ENCODE data around the gene ERO1B.
"Not testable (repeated sequence)": the region's sequence is repeated elsewhere in the genome, so short reads cannot be mapped to it uniquely, and the experiment has no call there.

The ERO1B gene

DNA sequence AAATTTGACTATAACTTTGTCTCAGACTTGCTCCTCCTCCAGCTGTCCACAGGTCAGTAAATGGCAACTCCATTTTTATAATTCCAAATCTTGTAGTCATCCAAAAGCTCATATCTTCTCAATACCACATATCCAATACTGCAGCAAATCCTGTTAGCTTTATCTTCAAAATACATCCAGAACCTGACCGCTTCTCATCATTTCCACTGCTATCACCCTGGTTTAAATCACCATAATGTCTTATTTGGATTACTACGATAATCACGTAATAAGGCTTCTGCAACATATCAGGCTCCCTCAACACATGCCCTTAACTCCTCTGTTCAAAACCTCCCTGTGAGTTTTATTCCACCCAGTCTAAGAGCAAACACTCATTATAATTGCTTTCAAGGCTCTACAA is 34.5 kb downstream of the ERO1B start:
- FAIRE-seq = no peak

DNA sequence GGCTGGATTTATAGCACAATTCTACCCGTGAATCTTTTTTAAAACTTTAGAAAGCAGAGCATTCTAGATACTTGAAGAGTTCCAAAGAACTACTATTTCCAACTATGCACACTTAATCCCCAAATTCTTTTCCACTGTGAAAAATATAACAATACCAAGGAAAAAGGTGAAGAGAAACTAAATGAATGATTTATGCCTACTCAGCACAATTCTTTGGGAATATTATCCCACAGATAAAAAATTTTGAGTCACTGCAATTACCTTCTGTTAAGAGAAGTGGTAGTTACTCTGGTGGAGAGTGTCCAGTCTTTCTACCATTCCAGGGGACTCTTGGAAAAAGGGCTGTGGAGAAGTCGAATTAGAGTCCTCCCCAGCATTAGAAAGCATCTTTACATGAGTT is 39.2 kb downstream of the ERO1B start:
- FAIRE-seq = no peak

DNA sequence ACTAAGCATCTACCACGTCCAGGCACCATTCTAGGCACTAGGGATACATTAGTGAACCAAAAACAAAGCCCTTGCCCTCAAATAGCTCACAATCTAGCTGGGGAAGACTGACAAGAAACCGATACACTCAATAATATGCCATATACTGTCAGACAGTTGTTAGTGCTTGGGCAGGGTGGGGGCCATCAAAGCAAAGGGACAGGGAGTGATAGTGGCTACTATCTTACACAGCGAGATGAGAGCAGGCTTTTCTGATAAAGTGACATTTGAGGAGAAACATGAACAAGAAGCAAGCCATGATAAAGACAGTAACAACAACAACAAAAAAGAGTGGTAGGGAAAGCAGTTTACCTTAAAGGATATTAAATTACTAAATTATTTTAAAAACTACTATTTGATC is 41.1 kb downstream of the ERO1B start:
- no peak for FAIRE-seq

DNA sequence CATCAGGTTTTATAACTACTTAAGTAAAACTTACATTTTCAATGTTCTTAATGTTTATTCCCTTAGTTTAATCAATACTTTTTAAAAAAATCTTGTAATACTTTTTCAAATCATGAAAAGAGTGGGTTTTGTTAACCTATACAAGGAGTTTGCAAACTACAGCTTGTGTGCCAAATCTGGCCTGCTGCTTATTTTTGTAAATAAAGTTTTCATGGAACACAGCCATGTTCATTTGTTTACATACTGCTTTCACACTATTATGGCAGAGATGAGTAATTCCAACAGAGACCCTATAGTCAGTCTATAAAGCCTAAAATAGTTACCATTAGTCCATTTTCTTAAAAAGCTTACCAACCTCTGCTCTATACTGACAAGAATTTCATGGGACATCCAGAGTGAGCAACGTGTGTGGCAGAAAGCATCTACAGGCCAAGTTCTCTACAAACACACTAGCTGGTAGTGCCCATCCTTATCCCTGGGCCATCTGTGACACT is 42.6 kb downstream of the ERO1B start:
- no peak for FAIRE-seq

DNA sequence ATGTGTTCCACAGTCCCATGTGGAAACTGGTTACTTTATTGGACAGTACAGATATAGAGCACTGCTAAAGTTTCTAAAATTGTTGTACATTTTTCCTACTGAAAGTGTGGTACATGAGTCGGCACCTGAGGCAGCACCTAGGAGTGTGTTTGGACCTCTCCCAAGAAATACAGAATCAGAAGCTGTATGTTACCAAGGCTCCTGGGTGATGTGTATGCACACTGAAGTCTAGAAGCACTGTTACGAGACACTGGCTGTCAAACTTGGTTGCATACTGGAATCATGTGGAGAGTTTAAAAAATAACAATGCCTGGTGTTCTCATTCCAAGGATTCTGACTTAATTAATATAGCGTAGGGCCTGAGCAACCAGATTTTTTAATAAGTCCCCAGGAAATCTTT is 46.6 kb downstream of the ERO1B start:
- FAIRE-seq = no peak

DNA sequence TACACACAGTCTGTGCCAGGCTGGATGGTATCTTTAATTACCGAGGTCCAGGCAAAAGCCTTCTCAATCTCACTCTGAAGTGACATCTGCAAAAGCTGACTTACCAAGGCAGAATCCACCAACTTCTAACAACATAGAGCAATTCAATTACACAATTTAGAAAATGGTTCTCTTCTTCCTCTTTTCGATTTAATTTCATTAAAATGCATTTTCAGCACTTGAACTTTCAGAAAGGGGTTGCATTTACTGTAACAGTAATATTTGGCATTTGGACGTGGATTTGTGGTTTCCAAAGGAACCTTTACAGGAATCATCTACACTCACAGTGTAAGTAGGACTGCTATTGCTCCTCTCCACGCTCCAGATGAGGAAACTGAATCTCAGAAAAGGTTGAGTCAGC is 53.3 kb downstream of the ERO1B start:
- no peak for FAIRE-seq

DNA sequence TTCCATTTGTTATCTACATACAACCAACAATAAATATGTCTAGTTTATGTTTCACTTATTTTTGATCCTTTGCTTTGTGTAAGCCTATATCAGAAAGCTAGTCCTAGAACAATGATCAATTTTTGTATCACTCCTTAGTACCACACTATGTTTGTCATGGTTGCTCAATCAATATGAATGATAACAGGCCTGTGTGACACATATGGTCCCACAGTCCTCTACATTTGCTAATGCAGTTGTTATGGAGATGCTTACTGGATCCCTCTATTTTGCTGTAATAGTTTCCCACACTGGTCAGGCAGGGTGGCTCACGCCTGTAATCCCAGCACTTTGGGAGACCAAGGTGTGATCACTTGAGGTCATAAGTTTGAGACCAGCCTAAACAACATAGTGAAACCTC is 59.1 kb downstream of the ERO1B start:
- no peak for FAIRE-seq

DNA sequence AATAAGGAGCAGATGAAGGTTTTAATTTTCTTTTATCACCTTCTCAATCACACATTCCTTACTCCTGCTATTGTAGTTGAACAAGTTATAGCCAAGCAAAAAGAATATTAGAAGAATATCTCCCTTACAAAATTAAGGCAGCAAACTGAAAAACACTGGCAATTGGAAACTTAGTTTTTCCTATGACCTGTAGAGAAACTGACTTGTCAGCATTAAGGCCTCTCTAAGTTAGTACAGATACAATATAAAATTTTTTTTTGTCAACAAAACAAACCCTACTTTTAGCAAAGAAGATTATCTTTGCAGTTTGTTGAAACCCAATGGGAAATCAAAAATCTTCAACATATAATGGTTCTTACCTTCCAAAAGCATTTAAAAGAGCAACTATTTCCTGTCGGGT is 61.3 kb downstream of the ERO1B start:
- no peak for FAIRE-seq

DNA sequence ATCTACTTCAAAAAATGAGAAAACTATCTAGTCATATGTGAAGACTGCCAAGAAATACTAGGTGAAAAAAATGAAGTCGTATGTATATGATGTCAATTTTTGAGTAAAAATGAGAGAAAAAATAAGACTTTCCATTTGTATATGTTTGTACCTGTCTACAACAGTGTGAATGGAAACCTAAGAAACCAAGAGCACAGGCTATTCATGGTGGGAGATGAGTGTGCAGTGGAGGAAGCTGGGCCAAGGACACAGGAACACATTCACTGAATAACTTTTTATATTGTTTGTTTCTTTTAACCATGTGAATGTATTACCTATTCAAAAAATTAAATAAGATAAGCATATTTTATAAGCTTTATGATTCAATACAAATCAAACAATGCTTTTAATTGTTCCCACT is 67.0 kb downstream of the ERO1B start:
- no peak for FAIRE-seq

DNA sequence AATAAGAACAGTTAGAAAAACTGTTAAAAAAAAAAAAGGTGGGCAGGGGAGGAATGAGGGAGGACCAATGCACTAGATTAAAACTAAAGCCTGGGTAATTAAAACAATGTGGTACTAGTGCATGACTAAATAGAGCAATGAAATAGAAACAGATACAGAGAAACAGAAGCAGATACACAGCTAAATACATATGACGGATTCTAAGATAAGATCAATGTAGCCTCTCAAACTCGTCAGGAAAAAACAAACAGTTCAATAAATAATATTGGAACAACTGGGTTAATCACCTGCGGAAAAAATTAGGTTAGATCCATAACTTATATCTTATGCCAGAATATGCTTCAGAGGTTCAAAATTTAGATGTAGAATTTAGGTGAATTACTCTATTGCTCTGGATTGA is 68.2 kb downstream of the ERO1B start:
- FAIRE-seq = no peak

DNA sequence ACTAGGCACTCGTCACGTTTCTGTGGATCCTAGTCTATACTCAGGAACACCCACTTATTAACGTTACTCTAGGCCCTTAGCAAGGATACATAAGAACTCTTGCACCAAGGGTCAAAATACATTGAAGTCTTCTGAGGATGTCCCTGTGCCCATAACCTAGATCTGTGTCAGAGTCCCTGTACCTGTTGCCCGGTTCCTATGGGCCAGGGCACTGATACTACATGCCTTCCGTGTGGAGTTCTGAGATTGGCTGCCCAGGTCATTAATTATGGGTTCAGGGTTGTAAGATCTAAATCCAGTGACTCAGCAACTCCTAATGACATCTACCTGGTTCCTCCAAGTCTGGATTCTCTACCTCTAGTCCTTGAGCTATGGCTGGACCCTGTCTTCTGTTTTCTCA is 69.9 kb downstream of the ERO1B start:
- FAIRE-seq = no peak

DNA sequence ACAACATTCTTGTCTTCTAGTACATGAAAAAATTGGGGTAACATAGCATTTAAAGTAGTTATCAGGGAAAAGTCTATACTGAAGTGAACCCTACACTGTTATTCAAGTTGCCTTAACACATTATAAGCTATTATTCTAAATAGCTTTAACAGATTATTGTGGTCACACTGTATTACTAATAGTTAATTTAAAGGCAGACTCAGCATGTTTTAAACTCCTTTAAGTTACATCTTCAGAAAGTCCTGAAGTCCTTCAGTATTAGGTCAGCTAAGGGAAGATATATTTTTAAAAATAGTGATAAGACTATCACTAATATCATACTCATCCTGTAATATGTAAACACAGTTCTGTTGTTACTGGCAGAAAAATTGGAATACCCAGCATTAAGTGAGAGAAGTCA is 72.0 kb downstream of the ERO1B start:
- FAIRE-seq = no peak

DNA sequence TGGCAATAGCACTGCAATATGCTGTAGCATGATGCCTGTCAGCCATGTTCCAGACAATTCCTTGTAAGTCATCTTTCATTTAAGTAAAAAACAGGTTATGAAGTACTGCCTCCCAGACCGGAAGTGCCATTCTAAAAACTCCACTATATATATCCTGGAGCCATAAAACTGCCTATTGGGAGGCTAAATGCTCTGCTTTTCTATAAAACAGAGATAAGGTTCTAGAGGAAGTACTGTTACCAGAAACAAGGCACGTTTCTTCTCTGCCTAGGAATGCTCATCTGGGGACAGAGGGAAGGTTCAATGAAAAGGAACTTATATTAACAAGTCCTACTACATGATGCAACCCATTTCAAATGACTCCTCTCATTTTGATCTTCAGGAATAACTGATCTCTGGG is 72.6 kb downstream of the ERO1B start:
- no peak for FAIRE-seq

DNA sequence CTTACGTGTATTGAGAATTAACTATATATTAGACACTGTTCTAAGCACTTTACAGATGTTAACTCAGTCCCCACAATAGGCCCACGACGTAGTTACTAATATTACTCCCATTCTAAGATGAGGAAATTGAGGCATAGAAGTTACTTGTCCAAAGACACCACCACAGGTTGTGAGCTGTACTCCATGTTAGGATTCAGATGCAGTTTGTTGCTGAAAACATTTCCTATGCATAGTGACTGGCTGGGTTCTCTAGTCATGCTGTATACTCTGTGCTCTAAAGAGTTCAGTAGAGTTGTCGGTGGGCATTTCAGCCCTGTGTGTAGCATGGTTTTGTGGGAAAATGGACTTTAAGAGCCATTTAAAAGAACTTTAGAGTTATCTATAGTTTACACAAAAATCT is 74.2 kb downstream of the ERO1B start:
- FAIRE-seq = no peak

DNA sequence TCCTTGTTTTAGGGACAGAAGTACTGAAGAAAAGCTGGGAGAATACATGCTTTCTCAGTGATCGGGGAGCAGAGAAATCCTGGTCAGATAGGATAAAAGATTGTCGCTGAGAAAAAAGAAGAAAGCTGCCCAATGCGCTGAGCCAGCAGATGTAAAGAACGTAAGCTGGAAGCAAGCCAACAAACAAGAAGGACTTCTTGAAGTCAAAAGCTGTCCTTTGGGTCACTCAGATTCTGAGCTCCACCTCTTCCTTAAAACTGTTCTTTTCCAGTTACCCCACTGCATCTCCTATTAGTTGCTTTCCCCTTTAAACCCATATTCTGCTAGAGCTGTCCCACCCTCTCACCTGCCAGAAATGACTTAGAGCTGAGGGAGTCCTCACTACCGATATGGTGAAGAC is 74.6 kb downstream of the ERO1B start:
- no peak for FAIRE-seq

DNA sequence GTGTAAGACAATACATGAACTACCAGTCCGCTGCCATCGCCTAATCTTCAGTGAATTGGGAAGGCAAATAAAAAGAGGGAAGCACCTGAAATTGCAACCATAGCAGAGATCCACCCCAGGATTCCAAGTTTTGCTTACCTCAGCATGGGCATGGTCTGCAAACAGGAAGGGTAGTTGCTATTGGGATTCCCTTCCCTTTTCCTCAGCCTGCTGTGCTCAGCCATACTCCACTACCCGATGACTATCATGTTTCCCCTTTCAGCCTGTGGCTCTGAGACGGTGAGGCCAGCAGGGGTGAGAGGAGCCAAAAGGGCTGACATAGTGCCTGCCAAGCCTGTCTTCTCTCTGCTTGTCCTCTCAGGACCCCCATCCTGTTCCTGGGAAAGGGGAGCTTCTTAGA is 75.2 kb downstream of the ERO1B start:
- FAIRE-seq = no peak

DNA sequence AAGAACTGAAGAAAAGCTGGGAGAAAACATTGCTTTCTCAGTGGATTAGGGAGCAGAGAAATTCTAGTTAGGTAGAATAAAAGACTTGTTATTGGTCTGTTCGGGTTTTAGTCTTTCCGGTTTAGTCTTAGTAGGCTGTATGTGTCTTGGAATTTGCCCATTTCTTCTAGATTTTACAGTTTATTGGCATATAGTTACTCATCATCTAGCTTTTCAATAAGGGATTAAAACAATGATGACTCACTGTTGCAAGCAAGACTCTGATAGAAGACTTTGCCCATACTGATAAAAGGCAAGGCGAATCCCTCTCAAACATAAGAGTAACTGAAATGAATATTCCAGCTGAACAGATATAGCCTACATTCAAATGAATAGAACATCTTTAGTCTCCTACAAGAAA is 77.1 kb downstream of the ERO1B start:
- FAIRE-seq = no peak

DNA sequence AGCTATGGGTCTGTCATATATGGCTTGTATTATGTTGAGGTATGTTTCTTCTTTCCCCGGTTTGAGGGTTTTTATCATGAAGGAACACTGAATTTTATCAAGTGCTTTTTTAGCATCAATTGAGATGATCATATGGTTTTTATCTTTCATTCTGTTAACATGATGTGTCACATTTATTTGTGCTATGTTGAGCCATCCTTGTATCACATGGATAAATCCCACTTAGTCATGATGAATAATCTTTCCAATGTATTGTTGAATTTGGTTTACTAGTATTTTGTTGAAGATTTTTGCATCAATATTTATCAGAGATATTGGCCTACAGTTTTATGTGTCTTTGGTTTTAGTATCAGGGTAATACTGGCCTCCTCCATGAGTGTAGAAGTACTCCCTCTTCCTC is 77.7 kb downstream of the ERO1B start:
- no peak for FAIRE-seq

DNA sequence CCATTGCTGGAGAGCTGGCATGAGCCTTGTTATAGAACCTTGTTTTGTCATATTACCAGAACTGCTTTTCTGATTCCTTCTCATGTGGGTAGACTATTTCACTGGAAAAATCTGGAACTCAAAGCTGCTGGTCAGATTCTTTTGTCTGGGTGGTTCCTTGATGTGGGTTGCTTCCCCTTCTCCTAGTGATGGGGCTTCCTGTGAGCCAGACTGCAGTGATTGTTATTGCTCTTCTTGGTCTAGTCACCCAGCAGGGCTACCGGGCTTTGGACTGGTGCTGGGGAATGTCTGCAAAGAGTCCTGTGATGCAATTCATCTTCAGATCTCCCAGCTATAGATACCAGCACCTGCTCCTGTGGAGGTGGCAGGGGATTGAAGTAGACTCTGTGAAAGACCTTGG is 80.0 kb downstream of the ERO1B start:
- FAIRE-seq = no peak

DNA sequence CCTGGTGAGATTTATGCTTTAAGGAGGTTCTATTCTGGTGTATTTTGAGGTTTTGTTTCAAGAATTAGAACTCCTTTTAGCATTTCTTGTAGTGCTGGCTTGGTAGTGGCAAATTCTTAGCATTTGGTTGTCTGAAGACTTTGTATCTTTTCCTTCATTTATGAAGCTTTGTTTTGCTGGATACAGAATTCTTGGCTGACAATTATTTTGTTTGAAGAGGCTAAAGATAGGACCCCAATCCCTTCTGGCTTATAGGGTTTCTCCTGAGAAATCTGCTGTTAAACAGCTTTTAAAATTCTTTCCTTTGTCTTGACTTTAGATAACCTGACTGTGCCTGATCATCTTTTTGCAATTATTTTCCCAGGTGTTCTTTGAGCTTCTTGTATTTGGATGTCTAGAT is 80.8 kb downstream of the ERO1B start:
- FAIRE-seq = no peak

DNA sequence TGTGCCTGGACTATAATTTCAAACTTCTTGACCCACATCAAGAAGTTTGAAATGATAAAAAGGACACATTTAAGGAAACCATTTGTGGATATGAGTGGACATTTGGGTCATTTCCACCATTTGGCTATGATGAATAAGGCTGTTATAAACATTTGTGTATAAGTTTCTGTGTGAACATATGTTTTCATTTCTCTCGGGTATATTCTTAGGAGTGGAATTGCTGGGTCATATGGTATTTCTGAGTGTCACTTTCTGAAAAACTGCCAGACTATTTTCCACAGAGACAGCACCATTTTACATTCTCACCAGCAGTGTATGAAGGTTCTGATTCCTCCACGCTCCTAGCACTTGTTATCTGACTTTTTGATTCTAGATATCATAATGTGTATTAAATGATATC is 88.6 kb downstream of the ERO1B start:
- FAIRE-seq = no peak

DNA sequence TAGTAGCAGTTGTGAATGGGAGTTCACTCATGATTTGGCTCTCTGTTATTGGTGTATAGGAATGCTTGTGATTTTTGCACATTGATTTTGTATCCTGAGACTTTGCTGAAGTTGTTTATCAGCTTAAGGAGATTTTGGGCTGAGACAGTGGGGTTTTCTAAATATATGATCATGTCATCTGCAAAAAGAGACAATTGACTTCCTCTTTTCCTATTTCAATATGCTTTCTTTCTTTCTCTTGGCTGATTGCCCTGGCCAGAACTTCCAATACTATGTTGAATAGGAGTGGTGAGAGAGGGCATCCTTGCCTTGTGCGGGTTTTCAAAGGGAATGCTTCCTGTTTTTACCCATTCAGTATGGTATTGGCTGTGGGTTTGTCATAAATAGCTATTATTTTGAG is 93.7 kb downstream of the ERO1B start:
- not testable (repeated sequence) for FAIRE-seq

DNA sequence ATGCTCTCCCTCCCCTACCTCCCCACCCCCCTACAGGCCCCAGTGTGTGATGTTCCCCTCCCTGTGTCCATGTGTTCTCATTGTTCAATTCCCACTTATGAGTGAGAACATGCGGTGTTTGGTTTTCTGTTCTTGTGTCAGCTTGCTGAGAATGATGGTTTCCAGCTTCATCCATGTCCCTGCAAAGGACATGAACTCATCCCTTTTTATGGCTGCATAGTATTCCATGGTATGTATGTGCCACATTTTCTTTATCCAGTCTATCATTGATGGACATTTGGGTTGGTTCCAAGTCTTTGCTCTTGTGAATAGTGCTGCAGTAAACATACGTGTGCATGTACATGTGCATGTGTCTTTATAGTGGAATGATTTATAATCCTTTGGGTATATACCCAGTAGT is 95.3 kb downstream of the ERO1B start:
- not testable (repeated sequence) for FAIRE-seq

DNA sequence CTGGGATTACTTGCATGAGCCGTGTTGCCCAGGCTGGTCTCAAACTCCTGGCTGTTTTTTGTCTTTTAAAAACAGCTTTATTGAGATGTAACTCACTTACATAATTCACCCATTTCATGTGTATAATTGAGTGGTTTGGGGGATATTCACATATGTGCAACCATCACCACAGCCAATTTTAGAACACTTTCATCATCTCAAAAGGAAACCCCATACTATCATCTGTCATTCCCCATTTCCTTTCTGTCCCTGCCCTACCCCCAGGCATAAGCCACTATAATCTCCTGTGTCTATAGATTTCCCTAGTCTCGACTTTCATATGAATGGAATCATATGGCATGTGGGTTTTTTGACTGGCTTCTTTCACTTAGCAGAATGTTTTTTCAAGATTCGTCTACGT is 96.1 kb downstream of the ERO1B start:
- FAIRE-seq = no peak

DNA sequence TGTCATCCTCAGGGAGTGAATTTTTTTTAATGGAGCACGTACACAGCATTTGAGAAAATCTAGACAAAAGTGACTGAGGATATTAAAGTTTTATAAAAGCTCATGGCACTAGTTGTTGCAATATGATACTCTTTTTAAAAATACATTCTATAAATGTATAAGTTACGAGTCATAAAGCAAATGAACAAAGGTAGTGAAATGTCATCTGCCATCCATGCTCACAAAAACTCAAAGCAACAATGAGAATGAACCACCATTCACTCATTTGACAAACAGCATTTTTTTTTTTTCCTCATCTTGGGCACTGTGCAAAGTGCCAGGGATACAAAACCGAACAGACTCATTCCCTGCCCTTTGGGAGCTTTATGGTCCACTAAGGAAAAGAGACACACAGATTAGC is 100.7 kb downstream of the ERO1B start:
- FAIRE-seq = no peak

DNA sequence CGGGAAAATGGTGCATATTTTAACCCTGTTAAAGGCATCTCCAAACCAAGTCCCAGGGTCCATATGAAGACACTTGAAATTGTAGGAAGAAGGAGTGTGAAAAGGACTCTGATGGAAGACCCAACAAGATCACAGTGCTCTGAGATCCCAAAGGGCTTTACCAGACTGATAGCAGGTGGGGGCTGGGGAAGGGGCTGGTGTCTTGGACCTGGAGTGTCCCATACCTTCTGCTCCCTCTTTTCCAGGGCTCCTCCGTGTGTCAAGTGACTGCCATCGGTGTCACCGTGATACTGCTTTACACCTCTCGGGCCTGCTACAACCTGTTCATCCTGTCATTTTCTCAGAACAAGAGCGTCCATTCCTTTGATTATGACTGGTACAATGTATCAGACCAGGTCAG is 102.1 kb downstream of the ERO1B start:
- FAIRE-seq = no peak
